Activated naive CD8-positive, alpha-beta T cell treated with anti-CD3 and anti-CD28 coated beads for 36 hours (primary cell): ENCODE results near the gene BCL2L1. TPM values are rescaled to one million over a fixed set of nuclear protein-coding genes. Genes with fewer than 3 reads are reported as not detected.

Experiments used
- DNase-seq: peaks from one replicate; pipeline ENCODE4 v3.0.0; 2021
- H3K27ac Mint-ChIP-seq: one replicate; pipeline ENCODE4 v1.8.0; 2022; ENCODE audit warnings: mild to moderate bottlenecking, moderate library complexity, mixed read lengths
- H3K27me3 Mint-ChIP-seq: one replicate; pipeline ENCODE4 v1.8.0; 2022; ENCODE audit warnings: mild to moderate bottlenecking, mixed read lengths
- H3K36me3 Mint-ChIP-seq: one replicate; pipeline ENCODE4 v1.8.0; 2021; ENCODE audit warnings: mild to moderate bottlenecking, mixed read lengths
- H3K4me1 Mint-ChIP-seq: one replicate; pipeline ENCODE4 v1.8.0; 2021; ENCODE audit warnings: mixed read lengths
- H3K4me3 Mint-ChIP-seq: one replicate; pipeline ENCODE4 v1.8.0; 2022; ENCODE audit warnings: mild to moderate bottlenecking, moderate library complexity, mixed read lengths
- H3K9me3 Mint-ChIP-seq: one replicate; pipeline ENCODE4 v1.8.0; 2022; ENCODE audit warnings: mixed read lengths
- total RNA-seq, 2 experiments: library from RNA; stranded (reverse); gene quantifications; one replicate each; pipeline ENCODE4 v1.2.3, GENCODE V29; 2021

Gene BCL2L1
- total RNA-seq, 2 experiments from 2014 or later: 196 to 206 TPM

GRCh38 chr20:31707258-31707615, 15.4 kb downstream of the BCL2L1 start:
- no peaks in the 10 kb centered on the region for H3K27me3 Mint-ChIP-seq
- no peak for DNase-seq
- H3K36me3 Mint-ChIP-seq: peaks cover 77% of the 10 kb centered on the region
- no peak overlapping the region for H3K27ac Mint-ChIP-seq
- H3K4me3 Mint-ChIP-seq: no peak overlapping the region
- peaks cover 63% of the 10 kb centered on the region for H3K4me1 Mint-ChIP-seq
- no peaks in the 10 kb centered on the region for H3K9me3 Mint-ChIP-seq

- Mint-ChIP-seq H3K36me3 (peaks cover 77% of the 10 kb centered on the region), H3K4me1 (peaks cover 63% of the 10 kb centered on the region), H3K27ac (no peak overlapping the region), H3K4me3 (no peak overlapping the region), H3K9me3 (no peaks in the 10 kb centered on the region), H3K27me3 (no peaks in the 10 kb centered on the region)
- DNase-seq: no peak
These were observed 15.9 kb downstream of the BCL2L1 start for GRCh38 chr20:31706607-31707257.

- Mint-ChIP-seq H3K9me3 (peaks cover 2% of the 10 kb centered on the region), H3K4me3 (no peak overlapping the region), H3K27ac (peak overlapping the region; percentile 52), H3K27me3 (no peaks in the 10 kb centered on the region), H3K36me3 (peaks cover 77% of the 10 kb centered on the region), H3K4me1 (peaks cover 61% of the 10 kb centered on the region)
- DNase-seq: no peak
These were observed 16.8 kb downstream of the BCL2L1 start for GRCh38 chr20:31705598-31706597.

GRCh38 chr20:31705191-31705590, 17.5 kb downstream of the BCL2L1 start:
- Mint-ChIP-seq H3K4me1 (peaks cover 62% of the 10 kb centered on the region), H3K36me3 (peaks cover 77% of the 10 kb centered on the region)

GRCh38 chr20:31704225-31705119, 18.2 kb downstream of the BCL2L1 start:
- no peak for DNase-seq
- peaks cover 76% of the 10 kb centered on the region for H3K36me3 Mint-ChIP-seq
- H3K9me3 Mint-ChIP-seq: peaks cover 2% of the 10 kb centered on the region
- H3K27me3 Mint-ChIP-seq: no peaks in the 10 kb centered on the region
- no peak overlapping the region for H3K4me3 Mint-ChIP-seq
- peaks cover 64% of the 10 kb centered on the region for H3K4me1 Mint-ChIP-seq
- no peak overlapping the region for H3K27ac Mint-ChIP-seq

More at GRCh38 chr20:31705191-31705590, 17.5 kb downstream of the BCL2L1 start:
- no peaks in the 10 kb centered on the region for H3K27me3 Mint-ChIP-seq
- no peak overlapping the region for H3K4me3 Mint-ChIP-seq
- H3K27ac Mint-ChIP-seq: peak overlapping the region; percentile 0
- peaks cover 2% of the 10 kb centered on the region for H3K9me3 Mint-ChIP-seq
- DNase-seq: no peak

- Mint-ChIP-seq H3K9me3 (peaks cover 2% of the 10 kb centered on the region), H3K4me1 (peaks cover 55% of the 10 kb centered on the region), H3K36me3 (peaks cover 76% of the 10 kb centered on the region), H3K27me3 (no peaks in the 10 kb centered on the region), H3K27ac (peak overlapping the region; percentile 78), H3K4me3 (no peak overlapping the region)
- DNase-seq: no peak
These were observed 21.1 kb downstream of the BCL2L1 start for GRCh38 chr20:31701591-31701990.

GRCh38 chr20:31700747-31701146, 21.9 kb downstream of the BCL2L1 start:
- Mint-ChIP-seq H3K27ac (peak overlapping the region; percentile 56), H3K27me3 (no peaks in the 10 kb centered on the region), H3K36me3 (peaks cover 77% of the 10 kb centered on the region), H3K4me3 (no peak overlapping the region), H3K4me1 (peaks cover 54% of the 10 kb centered on the region), H3K9me3 (peaks cover 2% of the 10 kb centered on the region)
- no peak for DNase-seq

- Mint-ChIP-seq H3K4me3 (no peak overlapping the region), H3K27me3 (no peaks in the 10 kb centered on the region), H3K36me3 (peaks cover 78% of the 10 kb centered on the region), H3K9me3 (peaks cover 2% of the 10 kb centered on the region), H3K27ac (peak overlapping the region; percentile 82), H3K4me1 (peaks cover 57% of the 10 kb centered on the region)
- DNase-seq: no peak
These were observed 22.6 kb downstream of the BCL2L1 start for GRCh38 chr20:31699801-31700728.

- Mint-ChIP-seq H3K36me3 (peaks cover 68% of the 10 kb centered on the region), H3K4me3 (no peak overlapping the region), H3K27ac (peak overlapping the region; percentile 82), H3K27me3 (no peaks in the 10 kb centered on the region), H3K9me3 (peaks cover 2% of the 10 kb centered on the region), H3K4me1 (peaks cover 61% of the 10 kb centered on the region)
- DNase-seq: no peak
These were observed 23.6 kb downstream of the BCL2L1 start for GRCh38 chr20:31698803-31699718.

GRCh38 chr20:31698243-31698802, 24.3 kb downstream of the BCL2L1 start:
- H3K4me3 Mint-ChIP-seq: no peak overlapping the region
- H3K36me3 Mint-ChIP-seq: peaks cover 62% of the 10 kb centered on the region
- H3K27me3 Mint-ChIP-seq: no peaks in the 10 kb centered on the region
- DNase-seq: no peak
- peaks cover 2% of the 10 kb centered on the region for H3K9me3 Mint-ChIP-seq
- peaks cover 65% of the 10 kb centered on the region for H3K4me1 Mint-ChIP-seq
- H3K27ac Mint-ChIP-seq: peak overlapping the region; percentile 82

- Mint-ChIP-seq H3K9me3 (no peaks in the 10 kb centered on the region), H3K27me3 (no peaks in the 10 kb centered on the region), H3K27ac (peak overlapping the region; percentile 15), H3K36me3 (peaks cover 63% of the 10 kb centered on the region), H3K4me1 (peaks cover 69% of the 10 kb centered on the region), H3K4me3 (no peak overlapping the region)
- no peak for DNase-seq
These were observed 26.5 kb downstream of the BCL2L1 start for GRCh38 chr20:31695849-31696804.
